NOMO-1 treated with dmso at 0.1 percent for 144 hours (cell line): ENCODE measurements around the gene KLHDC10.
"Not testable (repeated sequence)": the region's sequence is repeated elsewhere in the genome, so short reads cannot be mapped to it uniquely, and the experiment has no call there.

Experiments
- DNase-seq: peaks from one replicate; lab custom pipeline; 2025; ENCODE audit not compliant: unreplicated experiment; lab: John Stamatoyannopoulos, UW

KLHDC10 gene

GRCh38 chr7:130114776-130115175, 44.4 kb downstream of the KLHDC10 start:
- DNase-seq: no peak

DNA sequence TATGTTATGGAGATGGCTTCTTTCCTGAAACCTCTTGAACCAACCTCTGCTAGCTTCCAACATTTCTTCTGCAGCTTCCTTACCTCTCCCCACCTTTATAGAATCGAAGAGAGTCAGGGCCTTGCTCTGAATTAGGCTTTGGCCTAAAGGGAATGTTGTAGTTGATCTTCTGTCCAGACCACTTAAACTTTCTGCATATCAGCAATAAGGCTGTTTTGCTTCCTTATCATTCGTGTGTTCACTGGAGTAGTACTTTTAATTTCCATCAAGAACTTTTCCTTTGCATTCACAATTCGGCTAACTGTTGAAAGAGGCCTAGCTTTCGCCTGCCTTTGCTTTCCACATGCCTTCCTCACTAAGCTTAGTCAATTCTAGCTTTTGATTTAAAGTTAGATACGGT, 48.0 kb downstream of the KLHDC10 start:
- DNase-seq: no peak

GRCh38 chr7:130118801-130119200, 48.5 kb downstream of the KLHDC10 start:
- DNase-seq: no peak

GRCh38 chr7:130123501-130123900, 53.2 kb downstream of the KLHDC10 start:
- no peak for DNase-seq

DNA sequence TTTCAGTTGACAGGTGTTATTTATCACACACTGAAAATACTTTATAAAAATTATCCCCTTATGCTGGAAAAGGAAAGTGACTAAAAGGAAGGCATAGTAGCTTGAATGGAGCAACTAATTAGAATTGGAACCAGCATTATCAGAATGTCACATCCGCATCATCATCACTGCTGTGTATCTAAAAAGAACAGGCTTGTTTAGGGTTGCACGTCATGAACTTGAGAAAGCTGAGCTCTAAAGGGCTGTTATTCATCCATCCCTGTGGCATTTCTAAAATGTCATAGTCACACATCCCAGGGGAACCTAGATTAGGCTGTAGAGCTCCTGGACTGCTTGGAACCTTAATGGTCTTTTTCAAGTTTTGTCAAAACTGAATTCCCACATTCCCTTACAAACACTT, 54.4 kb downstream of the KLHDC10 start:
- no peak for DNase-seq

DNA sequence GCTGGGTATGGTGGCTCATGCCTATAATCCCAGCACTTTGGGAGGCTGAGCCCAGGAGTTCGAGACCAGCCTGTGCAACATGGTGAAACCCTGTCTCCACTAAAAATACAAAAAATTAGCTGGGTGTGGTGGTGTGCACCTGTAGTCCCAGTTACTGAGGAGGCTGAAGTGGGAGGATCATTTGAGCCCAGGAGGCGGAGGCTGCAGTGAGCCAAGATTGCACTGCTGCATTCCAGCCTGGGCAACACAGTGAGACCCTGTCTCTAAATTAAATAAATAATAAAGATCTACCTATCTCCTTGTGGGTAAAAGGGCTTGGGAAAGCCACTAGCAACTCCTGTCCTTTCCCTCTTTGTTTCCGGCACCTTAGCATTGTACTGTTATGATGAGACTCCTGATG, 56.5 kb downstream of the KLHDC10 start:
- not testable (repeated sequence) for DNase-seq

GRCh38 chr7:130127404-130127803, 57.1 kb downstream of the KLHDC10 start:
- DNase-seq: no peak

- no peak for DNase-seq
Observed at GRCh38 chr7:130127821-130128317, 57.5 kb downstream of the KLHDC10 start.

- no peak for DNase-seq
Observed at GRCh38 chr7:130129011-130129411, 58.7 kb downstream of the KLHDC10 start.

GRCh38 chr7:130131191-130131834, 61.0 kb downstream of the KLHDC10 start:
- no peak for DNase-seq

DNA sequence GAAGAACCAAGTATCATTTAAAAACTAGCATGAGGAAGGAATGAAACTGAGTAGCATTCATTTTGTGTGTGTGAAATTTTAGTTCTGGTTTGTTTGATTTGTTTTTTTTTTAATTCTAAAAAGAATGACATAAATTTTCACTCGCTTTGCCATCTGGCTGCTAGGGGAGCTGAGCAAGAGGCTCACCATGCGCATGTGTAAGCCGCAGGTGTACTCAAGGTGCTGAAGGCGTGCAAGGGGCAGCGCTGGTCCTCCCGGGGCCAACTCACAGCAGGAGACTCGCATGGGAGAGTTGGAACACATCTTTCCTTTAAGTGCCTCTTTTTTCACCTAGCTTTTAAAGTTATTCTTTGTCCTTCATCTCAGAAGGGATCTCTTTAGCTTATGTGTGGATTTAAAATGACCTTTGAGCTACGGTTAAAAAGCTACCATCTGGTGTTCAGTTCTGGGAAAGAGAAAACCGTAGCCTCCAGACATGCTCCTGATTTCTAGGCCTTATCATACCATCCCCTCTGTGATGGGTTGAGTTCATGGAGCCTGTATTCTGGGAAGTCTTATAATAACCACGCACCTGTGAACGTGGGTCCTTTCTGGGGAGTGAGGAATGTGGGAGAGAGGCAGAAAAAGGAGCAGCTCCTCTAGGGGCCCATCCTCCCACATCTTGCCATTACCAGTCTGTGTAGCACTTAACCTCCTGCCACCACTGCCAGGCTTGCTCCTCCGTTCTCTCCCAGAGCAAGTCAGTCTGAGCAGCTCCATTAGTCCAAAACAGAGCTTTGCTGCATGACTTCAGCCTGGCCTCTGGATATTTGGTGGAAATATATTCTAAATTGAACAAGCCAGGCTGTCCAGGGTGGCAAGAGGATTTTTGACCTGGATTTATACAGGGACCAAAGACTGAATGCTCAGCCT, 61.9 kb downstream of the KLHDC10 start:
- DNase-seq: no peak

DNA sequence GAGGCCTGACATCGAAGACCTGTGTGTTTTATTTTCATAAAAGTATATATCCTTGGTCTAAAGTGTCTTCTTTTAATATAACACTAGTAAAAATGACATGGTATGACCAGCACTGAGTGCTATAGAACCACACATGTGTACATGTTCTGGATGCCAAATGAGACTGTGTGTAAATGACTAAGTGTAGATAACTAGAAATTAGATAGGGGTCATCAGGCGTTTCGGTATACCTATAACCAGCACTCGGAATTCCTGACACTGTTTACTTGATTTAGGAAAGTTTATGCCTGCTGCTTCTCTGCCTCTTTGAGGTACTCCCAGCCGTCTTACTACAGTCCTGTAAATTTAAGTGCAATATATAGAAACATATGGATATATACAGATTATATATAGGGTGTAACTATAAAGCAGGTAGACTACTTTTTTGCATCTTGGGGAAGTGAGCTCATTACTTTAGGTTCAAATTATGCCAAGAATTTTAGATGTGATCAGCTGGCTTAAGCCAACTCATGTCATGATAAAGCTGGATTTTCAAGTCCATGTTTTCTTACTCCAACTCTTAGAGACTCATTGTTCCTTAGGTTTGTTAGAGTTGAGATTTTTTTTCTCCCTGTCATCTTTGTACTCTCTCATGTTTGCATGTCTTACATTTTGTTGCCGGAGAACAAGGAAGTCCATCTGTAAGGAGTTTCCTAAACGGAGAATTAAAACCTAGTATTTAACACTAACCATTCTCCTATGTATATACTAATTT, 62.9 kb downstream of the KLHDC10 start:
- no peak for DNase-seq

- no peak for DNase-seq
Observed at GRCh38 chr7:130134106-130134636, 63.8 kb downstream of the KLHDC10 start.

- no peak for DNase-seq
Observed at GRCh38 chr7:130134726-130135125, 64.4 kb downstream of the KLHDC10 start.

GRCh38 chr7:130135208-130136205, 65.2 kb downstream of the KLHDC10 start:
- DNase-seq: no peak

GRCh38 chr7:130136579-130137167, 66.3 kb downstream of the KLHDC10 start:
- DNase-seq: no peak

DNA sequence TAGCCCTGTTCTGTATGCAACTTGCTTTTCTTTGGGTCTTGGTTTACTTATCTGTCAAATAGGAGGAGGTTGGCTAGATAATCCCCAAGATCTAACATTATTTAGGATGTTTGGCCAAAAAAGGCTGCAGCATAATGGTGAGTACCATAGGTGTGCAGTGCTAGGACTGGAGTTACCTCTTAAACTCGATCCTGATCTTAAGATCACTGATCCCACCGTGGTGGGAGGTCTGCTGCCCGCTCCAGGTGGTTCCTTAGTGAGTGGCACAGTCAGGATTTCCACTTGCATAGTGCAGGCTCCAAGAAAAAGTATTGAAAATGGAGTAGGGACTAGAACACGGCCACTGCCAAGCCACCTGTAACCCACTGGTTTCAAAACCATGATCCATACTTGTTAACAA, 66.9 kb downstream of the KLHDC10 start:
- DNase-seq: no peak

GRCh38 chr7:130139193-130139960, 69.0 kb downstream of the KLHDC10 start:
- DNase-seq: no peak
